HG03521 (cell line): ENCODE measurements around the gene TEX53.

Experiments
- ATAC-seq: cut with Tn5 transposase; IDR thresholded peaks from one replicate; pipeline ENCODE4 v1.9.1; 2021; ENCODE audit warnings: mild to moderate bottlenecking, moderate library complexity; ENCODE audit not compliant: unreplicated experiment

TEX53 gene

DNA sequence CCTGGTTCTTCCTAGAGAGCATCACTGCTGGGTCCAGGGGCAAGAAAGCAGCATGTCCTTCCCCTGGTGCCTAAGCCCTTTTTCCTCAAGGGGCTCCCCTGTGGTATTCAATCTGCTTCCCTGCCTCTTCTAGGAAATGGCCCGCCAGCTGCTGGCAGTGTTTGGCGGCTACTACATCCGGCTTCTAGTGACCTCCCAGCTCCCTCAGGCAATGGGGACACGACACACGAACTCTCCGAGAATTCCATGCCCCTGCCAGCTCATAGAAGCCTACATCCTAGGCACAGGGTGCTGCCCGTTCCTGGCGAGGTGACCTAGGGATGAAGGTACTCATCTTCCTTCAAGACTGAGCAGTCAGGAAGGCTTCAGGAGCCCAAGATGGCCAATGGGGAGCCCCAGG lies 14.6 kb downstream of the TEX53 start:
- no peak for ATAC-seq

DNA sequence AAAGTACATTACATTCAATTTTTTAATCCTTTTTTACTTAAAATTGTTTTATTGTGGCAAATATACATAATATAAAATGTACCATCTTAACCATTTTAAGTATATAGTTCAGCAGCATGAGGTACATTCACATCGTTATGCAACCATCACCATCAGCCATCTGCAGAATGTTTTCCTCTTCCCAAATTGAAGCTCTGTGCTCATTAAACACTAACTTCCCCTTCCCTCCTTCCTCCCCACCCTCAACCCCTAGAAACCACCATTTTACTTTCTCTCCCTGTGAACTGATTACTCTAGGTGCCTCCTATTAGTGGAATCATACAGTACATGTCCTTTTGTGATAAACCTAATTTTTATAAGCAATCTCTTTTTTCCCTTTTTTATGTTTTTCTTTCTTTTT lies 15.6 kb downstream of the TEX53 start:
- ATAC-seq = no peak

- no peak for ATAC-seq
Measured at GRCh38 chr9:114638404-114638803, 19.2 kb downstream of the TEX53 start.

GRCh38 chr9:114634387-114634786 lies 23.2 kb downstream of the TEX53 start:
- no peak for ATAC-seq

GRCh38 chr9:114633438-114634089 lies 24.0 kb downstream of the TEX53 start:
- no peak for ATAC-seq

- ATAC-seq = no peak
Measured at GRCh38 chr9:114631166-114631565, 26.4 kb downstream of the TEX53 start.

- no peak for ATAC-seq
Measured at GRCh38 chr9:114629563-114630090, 28.0 kb downstream of the TEX53 start.

- no peak for ATAC-seq
Measured at GRCh38 chr9:114627553-114627952, 30.1 kb downstream of the TEX53 start.

DNA sequence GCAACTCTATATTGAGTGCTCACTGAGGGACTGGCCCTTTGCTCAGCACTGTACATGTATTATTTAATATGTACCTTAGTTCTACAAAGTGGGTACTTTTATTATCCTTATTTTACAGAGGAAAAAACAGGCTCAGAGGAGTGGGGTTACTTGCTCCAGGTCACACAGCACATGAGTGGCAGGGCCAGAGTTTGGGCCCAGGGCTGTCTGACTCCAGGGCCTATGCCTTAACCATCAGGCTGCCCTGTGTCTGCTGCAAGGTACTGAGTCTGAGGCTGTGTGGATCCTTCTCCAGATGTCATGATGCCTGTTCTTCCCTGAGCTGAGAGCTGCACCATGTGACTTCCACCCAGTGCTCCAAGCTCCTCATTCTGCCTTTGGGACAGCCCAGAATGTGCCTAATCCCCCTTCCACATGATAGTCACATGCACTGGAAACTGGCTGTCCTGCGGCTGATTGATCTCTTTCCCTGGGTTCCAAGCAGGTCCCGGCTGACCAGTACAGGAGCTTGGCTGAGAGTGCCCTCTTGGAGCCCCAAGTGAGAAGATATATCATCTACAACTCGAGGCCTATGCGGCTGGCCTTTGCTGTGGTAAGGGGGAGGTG lies 31.1 kb downstream of the TEX53 start:
- no peak for ATAC-seq

- ATAC-seq = no peak
Measured at GRCh38 chr9:114624677-114625076, 32.9 kb downstream of the TEX53 start.

DNA sequence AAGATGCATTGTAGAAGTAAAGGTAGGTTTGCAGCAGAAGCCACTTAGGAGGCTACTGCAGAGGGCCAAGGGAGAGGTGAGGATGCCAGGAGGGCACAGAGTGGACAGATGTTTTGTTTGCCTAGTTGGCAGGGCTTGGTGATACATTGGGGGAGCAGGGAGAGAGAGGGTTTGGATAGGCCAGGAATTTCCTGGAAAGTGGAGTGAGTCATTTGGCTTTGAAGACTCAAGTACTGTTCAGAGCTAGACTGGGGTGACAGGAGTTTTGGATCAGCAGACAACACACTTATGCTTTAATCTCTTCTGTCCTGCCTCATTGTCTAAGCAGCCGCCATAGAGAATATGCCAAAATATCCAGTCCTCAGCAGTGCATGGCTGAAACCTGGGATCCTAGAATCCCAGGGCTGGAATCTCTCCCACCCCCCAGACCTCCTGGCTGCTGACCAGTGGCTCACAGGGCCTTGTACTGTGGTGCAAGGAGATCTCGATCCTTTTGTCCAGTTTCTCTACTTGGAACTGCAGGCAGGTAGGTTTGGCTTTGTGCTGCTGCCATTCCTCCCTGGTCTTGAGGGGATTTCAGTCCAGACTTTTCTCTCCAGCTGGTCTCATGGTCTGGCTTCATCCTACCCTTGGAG lies 35.5 kb downstream of the TEX53 start:
- ATAC-seq = no peak

DNA sequence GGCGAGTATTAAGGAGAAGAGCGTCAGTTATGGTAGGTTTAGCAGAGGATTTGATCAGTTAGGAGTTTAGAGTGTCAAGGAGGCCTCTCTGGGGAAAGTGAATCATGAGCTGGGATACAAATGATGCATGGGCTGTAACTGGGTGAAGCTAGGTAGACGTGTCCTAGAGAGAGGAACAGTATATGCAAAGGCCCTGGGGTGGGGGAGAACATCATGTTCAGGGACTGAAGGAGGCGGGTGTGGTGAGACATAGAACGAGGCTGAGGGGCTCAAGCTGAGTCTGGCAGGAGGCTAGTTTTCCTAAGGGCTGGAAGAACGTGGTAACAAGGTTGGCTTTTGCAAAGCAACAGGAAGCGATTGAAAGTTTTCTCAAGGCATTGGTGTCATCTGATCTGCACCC lies 36.0 kb downstream of the TEX53 start:
- no peak for ATAC-seq

DNA sequence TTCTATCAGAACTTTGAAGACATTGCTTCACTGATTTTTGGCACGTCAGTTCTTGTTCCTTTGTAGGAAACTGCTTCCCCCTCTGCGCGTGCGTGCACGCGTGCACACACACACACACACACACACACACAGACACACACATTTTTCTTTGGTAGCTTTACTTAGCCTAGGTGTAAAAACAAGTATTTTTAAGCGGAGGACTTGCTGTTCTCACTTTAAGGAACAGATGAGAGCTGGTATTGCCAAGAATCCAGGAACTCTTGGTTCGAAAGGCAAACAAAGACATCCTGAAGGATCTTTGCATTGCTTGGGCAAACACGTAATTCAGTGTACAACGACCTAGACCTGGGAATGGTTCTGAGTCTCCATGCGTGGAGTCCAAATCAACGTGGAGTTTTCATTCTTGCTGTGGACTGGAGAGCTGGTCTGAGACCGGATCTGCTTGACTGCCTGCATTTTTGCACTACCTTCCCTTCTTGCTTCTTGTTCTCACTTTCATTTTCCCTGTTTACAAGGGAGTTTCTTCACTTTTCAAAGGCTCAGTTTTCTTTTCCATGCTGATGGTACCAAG lies 38.3 kb downstream of the TEX53 start:
- no peak for ATAC-seq

GRCh38 chr9:114616684-114617520 lies 40.7 kb downstream of the TEX53 start:
- ATAC-seq = no peak

GRCh38 chr9:114614373-114614772 lies 43.2 kb downstream of the TEX53 start:
- no peak for ATAC-seq

DNA sequence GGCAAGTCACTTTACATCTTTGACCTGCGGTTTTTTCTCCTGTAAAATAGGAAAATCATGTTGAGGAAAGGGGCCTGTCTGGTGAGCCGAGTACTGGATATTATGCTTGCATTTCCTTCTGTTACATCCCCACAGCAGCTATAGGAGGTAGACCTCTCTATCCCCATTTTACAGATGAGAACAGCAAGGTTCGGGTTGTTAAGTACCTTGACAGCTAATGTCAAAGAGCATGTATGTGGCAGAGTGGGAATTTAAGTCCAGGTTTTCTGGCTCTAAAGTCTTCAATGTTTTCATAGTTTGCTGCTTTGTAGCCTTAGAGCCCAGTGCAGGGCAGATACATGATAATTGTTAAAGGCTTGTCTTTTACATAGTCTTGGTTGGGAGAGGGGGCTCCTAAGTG lies 43.7 kb downstream of the TEX53 start:
- no peak for ATAC-seq

- ATAC-seq = no peak
Measured at GRCh38 chr9:114613087-114613486, 44.5 kb downstream of the TEX53 start.

DNA sequence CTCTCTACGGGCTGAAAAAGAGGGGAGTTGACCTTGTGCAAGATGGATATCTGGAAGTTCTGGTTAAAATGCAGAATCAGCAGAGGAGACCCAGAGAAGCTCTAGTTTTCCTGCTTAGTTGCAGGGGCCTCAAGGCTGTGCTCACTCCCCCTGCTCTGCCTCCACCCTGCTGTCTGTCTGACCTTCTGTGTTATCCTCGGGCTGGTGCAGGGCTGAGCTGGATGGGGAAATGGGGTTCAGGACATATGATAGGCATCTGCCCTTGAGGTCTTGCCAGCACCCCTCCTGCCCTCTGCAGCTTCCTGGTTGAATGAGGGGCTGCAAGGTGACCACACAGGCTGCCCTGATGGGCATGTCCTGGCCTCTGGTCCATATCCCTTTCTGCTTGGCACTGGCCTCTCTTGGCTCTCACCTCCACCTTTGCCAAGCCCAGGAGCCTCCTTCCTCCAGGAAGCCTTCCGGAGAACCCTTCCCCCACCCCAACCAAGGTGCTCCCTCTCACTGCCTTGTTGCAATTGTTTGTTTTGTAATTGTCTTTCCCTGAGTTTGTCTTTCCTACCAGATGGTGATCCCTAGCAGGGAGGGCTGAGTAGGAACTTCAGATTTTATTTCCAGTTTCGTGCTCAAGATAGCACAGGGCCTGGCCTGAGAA lies 45.2 kb downstream of the TEX53 start:
- no peak for ATAC-seq

DNA sequence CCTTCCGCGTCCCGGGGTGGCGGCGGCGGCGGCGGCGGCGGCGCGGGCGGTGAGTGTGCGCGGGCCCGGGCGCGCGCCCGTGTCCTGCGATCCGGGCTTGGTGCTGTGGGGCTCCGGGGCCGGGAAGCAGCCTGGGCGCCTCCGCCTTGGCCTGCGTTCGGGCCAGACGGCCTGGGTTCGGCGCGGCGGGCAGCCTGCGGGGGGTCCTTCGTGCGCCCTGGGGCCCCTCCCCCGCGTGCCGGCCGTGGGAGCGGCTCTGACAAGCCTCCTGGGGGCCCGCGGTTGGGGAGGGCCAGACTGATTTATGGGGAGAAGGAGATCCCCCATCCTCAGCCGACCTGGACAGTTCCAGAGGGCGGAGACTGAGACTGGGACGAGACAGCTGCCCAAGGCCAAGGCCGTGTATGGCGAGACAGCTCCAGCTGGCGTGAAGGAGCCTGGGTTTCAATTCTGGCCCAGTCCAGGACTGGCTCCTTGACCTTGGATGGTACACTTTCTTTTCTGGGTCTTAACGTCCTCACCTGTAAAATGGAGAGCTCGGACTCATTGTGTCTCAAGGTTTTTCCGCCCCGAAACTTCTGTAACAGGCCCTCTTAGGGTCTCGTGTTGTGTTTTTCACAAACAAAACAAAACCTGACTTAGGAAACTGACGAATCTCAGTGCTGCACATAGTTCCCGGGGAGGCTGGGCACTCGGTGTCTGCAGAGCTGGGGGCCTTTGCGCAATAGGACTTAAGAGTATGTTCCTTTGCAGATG lies 45.9 kb downstream of the TEX53 start:
- peak; percentile 35 for ATAC-seq

GRCh38 chr9:114608525-114608796 lies 49.1 kb downstream of the TEX53 start:
- ATAC-seq = no peak
